Measurements from ENCODE around the gene RASSF4. TPM values are rescaled to one million over a fixed set of nuclear protein-coding genes. Genes with fewer than 3 reads are reported as not detected.

The RASSF4 gene
- total and polyA plus RNA-seq, 9 of the 15 experiments (the other 6 are each of a cell fraction or from before 2014, with no cell fraction given), result 0.01 to 0.62 (median 0.11) TPM; not detected in 3

- TF ChIP-seq ZMIZ1 (IDR thresholded peaks at IDR 0.05; ENCODE audit: low read depth in 2 of 2, low read length in 2 of 2), result no peak
- no peak for TF ChIP-seq FUS (optimal IDR thresholded peaks at IDR 0.05; ENCODE audit: low read depth, low read length)
- 0 out of 2 replicates have a peak, but pooled peaks have one; percentile 74 for TF ChIP-seq HLTF (IDR thresholded peaks at IDR 0.05)
- TF ChIP-seq ZNF668 (CRISPR knock-in tag; IDR thresholded peaks at IDR 0.05), result no peak
- no peak for TF ChIP-seq ZNF561 (CRISPR knock-in tag; conservative IDR thresholded peaks at IDR 0.05)
- TF ChIP-seq MLLT1 (IDR thresholded peaks at IDR 0.05), result 0 out of 4 replicates have a peak, but pooled peaks of 1 of the 2 experiments have one; percentile 53
- no peak for TF ChIP-seq CREB3L1 (IDR thresholded peaks at IDR 0.05; ENCODE audit: borderline replicate concordance, low read depth)
- TF ChIP-seq HIVEP1 (CRISPR knock-in tag; IDR thresholded peaks at IDR 0.05), result no peak
- no peak for TF ChIP-seq RHOXF2B (CRISPR knock-in tag; conservative IDR thresholded peaks at IDR 0.05)
- no peak for TF ChIP-seq ZNF584 (CRISPR knock-in tag; IDR thresholded peaks at IDR 0.05; ENCODE audit: low read depth)
- TF ChIP-seq OTX1 (CRISPR knock-in tag; IDR thresholded peaks at IDR 0.05), result peak; percentile 49; the same call in 1 of the 2 replicates
- TF ChIP-seq HMG20A (CRISPR knock-in tag; conservative IDR thresholded peaks at IDR 0.05), result no peak
- no peak for TF ChIP-seq LEF1 (IDR thresholded peaks at IDR 0.05)
- no peak for TF ChIP-seq NELFE (IDR thresholded peaks at IDR 0.05; ENCODE audit: insufficient read depth, insufficient read length)
- TF ChIP-seq ZNF232 (CRISPR knock-in tag; IDR thresholded peaks at IDR 0.05), result no peak
- TF ChIP-seq DDX20 (tag; IDR thresholded peaks at IDR 0.05; ENCODE audit: low read depth), result no peak
- TF ChIP-seq, protein P1, sequence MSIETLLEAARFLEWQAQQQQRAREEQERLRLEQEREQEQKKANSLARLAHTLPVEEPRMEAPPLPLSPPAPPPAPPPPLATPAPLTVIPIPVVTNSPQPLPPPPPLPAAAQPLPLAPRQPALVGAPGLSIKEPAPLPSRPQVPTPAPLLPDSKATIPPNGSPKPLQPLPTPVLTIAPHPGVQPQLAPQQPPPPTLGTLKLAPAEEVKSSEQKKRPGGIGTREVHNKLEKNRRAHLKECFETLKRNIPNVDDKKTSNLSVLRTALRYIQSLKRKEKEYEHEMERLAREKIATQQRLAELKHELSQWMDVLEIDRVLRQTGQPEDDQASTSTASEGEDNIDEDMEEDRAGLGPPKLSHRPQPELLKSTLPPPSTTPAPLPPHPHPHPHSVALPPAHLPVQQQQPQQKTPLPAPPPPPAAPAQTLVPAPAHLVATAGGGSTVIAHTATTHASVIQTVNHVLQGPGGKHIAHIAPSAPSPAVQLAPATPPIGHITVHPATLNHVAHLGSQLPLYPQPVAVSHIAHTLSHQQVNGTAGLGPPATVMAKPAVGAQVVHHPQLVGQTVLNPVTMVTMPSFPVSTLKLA (conservative IDR thresholded peaks at IDR 0.05), result no peak
- TF ChIP-seq THRAP3 (IDR thresholded peaks at IDR 0.05; ENCODE audit: borderline replicate concordance), result no peak
- TF ChIP-seq RBM34 (IDR thresholded peaks at IDR 0.05; ENCODE audit: borderline replicate concordance, insufficient read depth, low read length), result no peak
- TF ChIP-seq TRIM24 (IDR thresholded peaks at IDR 0.05), result peak; percentile 51 to 56; a peak in 2 of 4 replicates
Measured at GRCh38 chr10:44968500-44969400, 9.1 kb downstream of the RASSF4 start (continued).
